ENCODE measurements around the gene C19orf18. TPM values are rescaled to one million over a fixed set of nuclear protein-coding genes. Genes with fewer than 3 reads are reported as not detected.
"Not testable (repeated sequence)": the region's sequence is repeated elsewhere in the genome, so short reads cannot be mapped to it uniquely, and the experiment has no call there.

The C19orf18 gene
- total RNA-seq, 4 donors from 2014 or later: 2.7 TPM; not detected in 3

DNA sequence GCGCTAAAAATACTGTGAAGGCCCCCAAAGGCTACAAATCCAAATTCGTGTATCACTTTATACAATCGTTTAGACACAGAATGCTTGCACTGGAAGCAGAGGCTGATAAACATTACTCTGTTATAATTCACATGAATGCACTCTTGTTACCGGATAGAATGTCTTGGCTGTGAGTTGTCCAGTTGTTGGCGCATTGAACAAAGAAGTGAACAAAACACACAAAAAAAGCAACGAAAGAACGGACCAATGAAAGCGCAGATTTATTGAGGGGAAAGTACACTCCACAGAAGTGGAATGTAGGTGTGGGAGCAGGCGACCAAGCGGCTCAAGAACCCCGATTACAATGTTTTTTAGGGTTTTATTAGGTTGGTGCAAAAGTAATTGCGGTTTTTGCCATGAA lies 38.6 kb downstream of the C19orf18 start:
- TF ChIP-seq CTCF (IDR thresholded peaks at IDR 0.05) (no peak), POLR2A (IDR thresholded peaks at IDR 0.05) (no peak)
- Histone ChIP-seq H3K4me3 (no peak overlapping the region), H3K27ac (no peak overlapping the region), H3K27me3 (no peaks in the 10 kb centered on the region), H3K4me1 (no peaks in the 10 kb centered on the region), H3K36me3 (no peaks in the 10 kb centered on the region), H3K9me3 (peaks cover 0 to 45% of the 10 kb centered on the region in 2 donors)
- DNase-seq: no peak
- intact Hi-C loops (cut with DNase I; ENCODE audit: low total_unique reads): no loop called here

DNA sequence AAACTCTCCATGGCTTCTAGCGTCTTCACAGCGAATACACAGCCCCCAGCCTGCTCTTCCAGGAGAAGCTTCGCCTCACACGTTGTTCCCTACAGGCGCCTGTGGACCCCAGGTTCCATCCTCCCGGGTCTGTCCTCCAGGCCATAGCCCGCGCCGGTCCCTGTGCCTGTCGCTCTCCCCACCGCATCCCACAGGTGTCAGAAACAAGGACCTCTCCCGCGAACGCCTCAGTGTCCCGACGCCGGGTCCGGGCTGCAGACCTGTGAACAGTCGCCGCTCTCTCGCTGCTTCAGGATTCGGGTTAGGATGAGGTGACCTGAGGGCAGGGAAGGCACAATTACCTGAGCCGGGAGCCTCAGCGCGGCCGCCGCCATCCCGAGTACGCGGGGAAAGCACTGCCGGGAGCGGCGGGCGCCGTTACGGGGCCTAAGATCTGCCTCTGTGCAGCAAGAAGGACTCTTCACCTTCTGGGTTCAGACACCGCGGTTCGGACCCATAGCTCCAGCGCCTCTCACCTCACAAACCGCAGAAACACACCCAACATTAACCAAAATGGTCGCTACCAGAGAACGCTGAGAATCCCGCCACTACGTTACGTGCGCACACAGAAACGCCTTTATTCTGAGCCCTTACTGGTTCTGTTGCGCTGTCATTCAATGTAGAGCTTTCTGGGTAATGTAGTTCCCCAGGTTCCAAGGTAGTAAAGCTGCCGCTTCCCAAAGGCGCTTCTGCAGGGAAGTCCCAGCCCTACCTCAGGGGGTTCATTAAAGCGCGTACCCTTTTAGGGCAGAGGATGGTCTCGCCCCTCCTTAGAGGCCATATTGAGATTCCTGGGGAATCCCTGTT lies 39.3 kb downstream of the C19orf18 start, which contains the start of gene ZNF418:
ZNF418 (minus strand) TSS at position 583 of the 846 bp plus-strand sequence. CDS start 1,580 bp downstream, outside the sequence.
- no peaks in the 10 kb centered on the region for H3K4me1 ChIP-seq
- H3K36me3 ChIP-seq: no peaks in the 10 kb centered on the region
- peak; percentile 50 to 54 for DNase-seq
- TF ChIP-seq CTCF (IDR thresholded peaks at IDR 0.05): no peak
- H3K4me3 ChIP-seq: peak within 1 kb of the TSS; percentile 39 to 74
- intact Hi-C loops (cut with DNase I; ENCODE audit: low total_unique reads): no loop called here
- H3K27ac ChIP-seq: peak within 1 kb of the TSS in 1 of 2 donors; percentile 56
- H3K27me3 ChIP-seq: no peaks in the 10 kb centered on the region
- H3K9me3 ChIP-seq: peaks cover 0 to 39% of the 10 kb centered on the region in 2 donors

DNA sequence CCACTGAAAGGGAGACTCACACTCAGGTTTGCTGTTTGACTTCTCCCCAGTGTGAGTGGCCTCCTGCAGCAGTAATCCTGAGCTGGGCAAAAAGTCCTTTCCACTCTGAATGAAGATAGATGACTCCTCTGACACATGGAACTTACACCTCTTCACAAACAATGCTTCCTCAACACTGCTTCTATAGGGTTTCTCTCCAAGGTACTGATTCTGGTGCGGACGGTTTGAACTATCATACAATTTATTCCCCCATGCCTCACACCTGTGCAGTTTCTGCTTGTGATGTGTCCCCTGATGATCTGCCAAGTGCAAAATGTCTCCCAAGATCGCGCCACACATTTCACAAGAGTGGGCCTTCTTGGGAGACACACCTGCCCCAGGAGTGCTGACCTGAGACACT lies 46.7 kb downstream of the C19orf18 start:
- Histone ChIP-seq H3K4me3 (no peak overlapping the region), H3K27me3 (no peaks in the 10 kb centered on the region), H3K27ac (no peak overlapping the region), H3K9me3 (peaks cover 0 to 50% of the 10 kb centered on the region in 2 donors), H3K4me1 (no peaks in the 10 kb centered on the region), H3K36me3 (no peaks in the 10 kb centered on the region)
- TF ChIP-seq POLR2A (IDR thresholded peaks at IDR 0.05) (no peak), CTCF (IDR thresholded peaks at IDR 0.05) (no peak)
- intact Hi-C loops (cut with DNase I; ENCODE audit: low total_unique reads): no loop called here
- DNase-seq: no peak

GRCh38 chr19:57916168-57916995 lies 58.0 kb downstream of the C19orf18 start, which contains the start of gene ZNF417:
Gene ZNF417, minus strand, starts transcription at chr19:57916592. Its CDS starts 181 bp downstream, at chr19:57916411.
- TF ChIP-seq POLR2A (IDR thresholded peaks at IDR 0.05) (peak in 1 of 2 donors; percentile 24), CTCF (IDR thresholded peaks at IDR 0.05) (peak in 3 of 4 experiments; percentile 23 to 45 (median 33))
- Histone ChIP-seq H3K9me3 (peaks cover 0 to 33% of the 10 kb centered on the region in 2 donors), H3K27ac (peak within 1 kb of the TSS; percentile 78 to 81), H3K4me3 (peak within 1 kb of the TSS; percentile 66 to 93)
- peak; percentile 79 to 86 for DNase-seq
- H3K36me3 ChIP-seq; H3K4me1 ChIP-seq; intact Hi-C loops (cut with DNase I; ENCODE audit: low total_unique reads); H3K27me3 ChIP-seq: not testable (repeated sequence)
